Measurements from ENCODE around the gene ZNF548.

ZNF548 gene

GRCh38 chr19:57441979-57442752, 52.5 kb downstream of the ZNF548 start:
- no peak for DNase-seq
- peaks cover 29% of the 10 kb centered on the region for H3K36me3 ChIP-seq (replicated peaks)
- TF ChIP-seq CTCF (IDR thresholded peaks at IDR 0.05; ENCODE audit: low read depth, low read length, missing control alignments) = no peak
- no peak overlapping the region for H3K27ac ChIP-seq
- no peaks in the 10 kb centered on the region for H3K27me3 ChIP-seq (replicated peaks)
- in situ Hi-C loops (cut with HindIII; ENCODE audit: low pct_ligation_motif_present, low sequenced_read_pairs) = no loop called here
- H3K4me3 ChIP-seq (ENCODE audit: low read depth, low read length) = no peak overlapping the region

GRCh38 chr19:57443121-57443696, 53.6 kb downstream of the ZNF548 start:
- DNase-seq = no peak
- Histone ChIP-seq H3K27me3 (replicated peaks) (no peaks in the 10 kb centered on the region), H3K36me3 (replicated peaks) (peaks cover 29% of the 10 kb centered on the region), H3K27ac (no peak overlapping the region), H3K4me3 (ENCODE audit: low read depth, low read length) (no peak overlapping the region)
- no peak for TF ChIP-seq CTCF (IDR thresholded peaks at IDR 0.05; ENCODE audit: low read depth, low read length, missing control alignments)
- in situ Hi-C loops (cut with HindIII; ENCODE audit: low pct_ligation_motif_present, low sequenced_read_pairs) = no loop called here

- H3K4me3 ChIP-seq (ENCODE audit: low read depth, low read length) = no peak overlapping the region
- no peak for TF ChIP-seq CTCF (IDR thresholded peaks at IDR 0.05; ENCODE audit: low read depth, low read length, missing control alignments)
- no peak for DNase-seq
- H3K27me3 ChIP-seq (replicated peaks) = no peaks in the 10 kb centered on the region
- no peaks in the 10 kb centered on the region for H3K36me3 ChIP-seq (replicated peaks)
- in situ Hi-C loops (cut with HindIII; ENCODE audit: low pct_ligation_motif_present, low sequenced_read_pairs) = no loop called here
- H3K27ac ChIP-seq = no peak overlapping the region
Observed at GRCh38 chr19:57452307-57452706, 62.7 kb downstream of the ZNF548 start.

All from brain microvascular endothelial cell (primary cell).